Osteocyte (in vitro differentiated cells): ENCODE measurements around the gene ST3GAL3. TPM values are rescaled to one million over a fixed set of nuclear protein-coding genes. Genes with fewer than 3 reads are reported as not detected.

Source experiments
- DNase-seq: peaks from one replicate; pipeline ENCODE4 v3.0.0; 2021; ENCODE audit warnings: mixed read lengths; ENCODE audit not compliant: unreplicated experiment; ENCODE audit errors: extremely low spot score
- H3K27ac Mint-ChIP-seq: one replicate; pipeline ENCODE4 v1.8.0; 2021; ENCODE audit warnings: mild to moderate bottlenecking, mixed read lengths; ENCODE audit not compliant: unreplicated experiment
- H3K27me3 Mint-ChIP-seq: one replicate; pipeline ENCODE4 v1.8.0; 2021; ENCODE audit warnings: mixed read lengths; ENCODE audit not compliant: unreplicated experiment
- H3K36me3 Mint-ChIP-seq: one replicate; pipeline ENCODE4 v1.8.0; 2021; ENCODE audit warnings: mixed read lengths; ENCODE audit not compliant: unreplicated experiment
- H3K4me1 Mint-ChIP-seq: one replicate; pipeline ENCODE4 v1.8.0; 2021; ENCODE audit warnings: mixed read lengths; ENCODE audit not compliant: unreplicated experiment
- H3K4me3 Mint-ChIP-seq: one replicate; pipeline ENCODE4 v1.8.0; 2021; ENCODE audit warnings: mild to moderate bottlenecking, moderate library complexity, mixed read lengths; ENCODE audit not compliant: unreplicated experiment
- H3K9me3 Mint-ChIP-seq: one replicate; pipeline ENCODE4 v1.8.0; 2021; ENCODE audit warnings: mixed read lengths; ENCODE audit not compliant: unreplicated experiment
- CTCF ChIP-seq: fragments of 200-600 bp; sonication (generic); IDR thresholded peaks from 2 replicates; pipeline ENCODE4 v1.5.0; 2021; ENCODE audit warnings: antibody characterized with exemption, mild to moderate bottlenecking, moderate library complexity
- total RNA-seq: library from RNA; stranded (reverse); gene quantifications from 2 replicates; pipeline ENCODE4 v1.2.1, GENCODE V29; 2021

The ST3GAL3 gene
- total RNA-seq, 1 donor from 2014 or later: 26.4 TPM

DNA sequence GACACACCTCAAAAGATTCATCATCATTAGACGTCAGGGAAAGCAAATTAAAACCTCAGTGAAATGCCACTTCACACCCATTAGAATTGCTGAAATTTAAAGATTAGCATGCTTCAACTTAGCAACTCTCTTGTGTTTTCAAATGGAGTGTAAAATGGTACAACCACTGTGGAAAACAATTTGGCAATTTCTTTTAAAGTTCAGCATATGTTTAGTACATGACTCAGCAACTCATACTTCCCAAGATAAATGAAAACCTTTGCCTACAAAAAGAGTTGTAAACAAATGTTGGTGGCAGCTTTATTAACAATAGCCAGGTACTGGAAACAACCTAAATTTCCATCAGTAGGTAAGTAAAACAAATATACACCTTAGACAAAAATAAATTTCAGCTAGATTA is 42.7 kb downstream of the ST3GAL3 start:
- Mint-ChIP-seq H3K4me3 (no peak overlapping the region), H3K27me3 (no peaks in the 10 kb centered on the region), H3K9me3 (peaks cover 7% of the 10 kb centered on the region), H3K36me3 (peaks cover 16% of the 10 kb centered on the region), H3K27ac (no peak overlapping the region), H3K4me1 (no peaks in the 10 kb centered on the region)
- no peak for DNase-seq
- TF ChIP-seq CTCF: no peak

GRCh38 chr1:43753422-43753821 is 46.1 kb downstream of the ST3GAL3 start:
- peaks cover 13% of the 10 kb centered on the region for H3K36me3 Mint-ChIP-seq

GRCh38 chr1:43754892-43755291 is 47.6 kb downstream of the ST3GAL3 start:
- H3K36me3 Mint-ChIP-seq: peaks cover 4% of the 10 kb centered on the region
- no peak overlapping the region for H3K27ac Mint-ChIP-seq
- H3K4me3 Mint-ChIP-seq: no peak overlapping the region
- no peak for DNase-seq
- no peak for TF ChIP-seq CTCF
- no peaks in the 10 kb centered on the region for H3K4me1 Mint-ChIP-seq
- H3K9me3 Mint-ChIP-seq: no peaks in the 10 kb centered on the region
- no peaks in the 10 kb centered on the region for H3K27me3 Mint-ChIP-seq

More at GRCh38 chr1:43753422-43753821, 46.1 kb downstream of the ST3GAL3 start:
- no peak for TF ChIP-seq CTCF
- Mint-ChIP-seq H3K9me3 (peaks cover 7% of the 10 kb centered on the region), H3K27me3 (no peaks in the 10 kb centered on the region), H3K27ac (no peak overlapping the region), H3K4me3 (no peak overlapping the region), H3K4me1 (no peaks in the 10 kb centered on the region)
- no peak for DNase-seq

DNA sequence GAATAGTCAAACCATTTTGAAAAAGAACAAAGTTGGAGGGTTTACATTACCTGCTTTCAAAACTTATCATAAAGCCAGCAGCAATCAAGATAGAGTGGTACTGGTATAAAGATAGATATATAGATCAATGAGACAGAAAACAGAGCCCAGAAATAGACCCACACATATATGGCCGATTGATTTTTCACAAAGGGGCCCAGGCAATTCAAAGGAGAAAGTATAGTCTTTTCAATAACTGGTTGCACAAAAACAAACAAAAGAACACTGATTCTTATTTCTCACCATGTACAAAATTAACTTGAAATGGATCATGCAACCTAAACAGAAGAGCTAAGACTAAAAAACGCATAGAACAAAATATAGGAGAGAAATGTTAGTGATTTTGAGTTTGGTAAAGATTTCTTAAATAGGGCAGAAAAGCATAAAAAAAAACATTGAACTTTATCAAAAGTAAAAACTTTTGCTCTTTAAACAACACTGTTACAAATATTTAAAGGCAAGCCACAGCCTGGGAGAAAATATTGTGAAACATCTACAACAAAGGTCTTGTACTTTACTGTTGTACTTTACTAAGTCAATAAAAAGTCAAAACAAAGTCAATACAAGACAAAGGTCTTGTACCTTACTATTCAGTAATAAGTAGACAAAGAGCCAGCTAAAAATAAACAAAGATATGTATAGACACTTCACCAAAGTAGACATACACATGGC is 50.2 kb downstream of the ST3GAL3 start:
- H3K4me3 Mint-ChIP-seq: no peak overlapping the region
- no peaks in the 10 kb centered on the region for H3K27me3 Mint-ChIP-seq
- peaks cover 10% of the 10 kb centered on the region for H3K4me1 Mint-ChIP-seq
- no peak overlapping the region for H3K27ac Mint-ChIP-seq
- no peak for TF ChIP-seq CTCF
- no peaks in the 10 kb centered on the region for H3K9me3 Mint-ChIP-seq
- H3K36me3 Mint-ChIP-seq: peaks cover 2% of the 10 kb centered on the region
- no peak for DNase-seq

GRCh38 chr1:43760745-43761317 is 53.5 kb downstream of the ST3GAL3 start:
- H3K27me3 Mint-ChIP-seq: no peaks in the 10 kb centered on the region
- H3K36me3 Mint-ChIP-seq: no peaks in the 10 kb centered on the region
- no peak overlapping the region for H3K4me3 Mint-ChIP-seq
- H3K9me3 Mint-ChIP-seq: no peaks in the 10 kb centered on the region
- H3K27ac Mint-ChIP-seq: no peak overlapping the region
- no peak for TF ChIP-seq CTCF
- DNase-seq: no peak
- peaks cover 20% of the 10 kb centered on the region for H3K4me1 Mint-ChIP-seq
